ENCODE measurements around the gene CTIF. TPM values are rescaled to one million over a fixed set of nuclear protein-coding genes. Genes with fewer than 3 reads are reported as not detected.

CTIF gene
- total and polyA plus RNA-seq, 2 donors (not counting 1 experiment from before 2014, with no cell fraction given): 27.2 to 28.1 TPM

DNA sequence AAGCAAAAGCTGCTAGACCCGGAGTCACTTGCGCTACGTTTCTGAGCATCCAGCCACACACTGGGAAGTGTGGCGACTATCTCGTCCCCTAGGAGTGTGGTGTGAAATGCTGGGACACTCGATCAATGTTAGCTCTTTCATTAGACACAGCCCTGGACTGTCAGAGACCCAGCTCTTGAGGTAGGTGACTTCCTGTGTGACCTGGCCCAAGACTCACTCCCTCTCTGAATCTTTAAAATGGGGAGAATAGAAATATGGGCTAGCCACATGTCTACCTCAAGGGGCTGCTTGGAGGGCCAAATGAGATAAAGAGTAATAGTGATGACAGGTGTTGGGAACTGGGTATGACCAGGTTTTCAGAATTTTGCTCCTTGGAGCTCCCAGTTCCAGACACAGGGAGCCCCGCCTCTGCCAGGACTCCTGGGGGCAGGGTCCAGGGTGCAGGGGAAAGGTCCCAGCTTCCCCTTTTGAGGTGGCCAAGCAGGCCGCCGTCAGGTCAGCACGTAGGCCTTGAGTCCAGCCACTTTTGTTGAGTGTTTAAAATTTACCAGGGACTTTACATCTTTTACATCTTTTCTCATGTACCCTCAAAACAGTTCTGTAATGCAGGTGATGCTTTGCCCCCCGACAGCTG lies 36.0 kb downstream of the CTIF start:
- Histone ChIP-seq H2AFZ (ENCODE audit: low read length) (no peak overlapping the region), H3K27me3 (ENCODE audit: control insufficient read depth, insufficient read depth, low read length) (no peaks in the 10 kb centered on the region), H3K9ac (ENCODE audit: insufficient read depth, low read length) (no peak overlapping the region), H3K9me3 (ENCODE audit: control insufficient read depth, insufficient read depth, low read depth, low read length) (no peaks in the 10 kb centered on the region), H3K4me3 (replicated peaks in 1 of 4; ENCODE audit: control extremely low read depth in 1 of 4, insufficient read depth in 1 of 4, low read depth in 3 of 4, low read length in 4 of 4) (no peak overlapping the region), H3K4me1 (ENCODE audit: control insufficient read depth, extremely low read depth, insufficient read depth, low read length) (no peaks in the 10 kb centered on the region), H3K27ac (ENCODE audit: insufficient read depth, low read length) (no peak overlapping the region), H3K36me3 (ENCODE audit: control insufficient read depth, insufficient read depth, low read length) (peaks cover 6% of the 10 kb centered on the region), H4K20me1 (ENCODE audit: control insufficient read depth, extremely low read depth, insufficient read depth, low read length) (no peaks in the 10 kb centered on the region), H3K79me2 (ENCODE audit: control insufficient read depth, insufficient read depth, low read length) (peaks cover 39% of the 10 kb centered on the region), H3K4me2 (ENCODE audit: extremely low read depth, insufficient read depth, low read length) (no peak overlapping the region)
- no peak for DNase-seq (ENCODE audit: low read depth in 2 of 2)
- TF ChIP-seq, protein P1, sequence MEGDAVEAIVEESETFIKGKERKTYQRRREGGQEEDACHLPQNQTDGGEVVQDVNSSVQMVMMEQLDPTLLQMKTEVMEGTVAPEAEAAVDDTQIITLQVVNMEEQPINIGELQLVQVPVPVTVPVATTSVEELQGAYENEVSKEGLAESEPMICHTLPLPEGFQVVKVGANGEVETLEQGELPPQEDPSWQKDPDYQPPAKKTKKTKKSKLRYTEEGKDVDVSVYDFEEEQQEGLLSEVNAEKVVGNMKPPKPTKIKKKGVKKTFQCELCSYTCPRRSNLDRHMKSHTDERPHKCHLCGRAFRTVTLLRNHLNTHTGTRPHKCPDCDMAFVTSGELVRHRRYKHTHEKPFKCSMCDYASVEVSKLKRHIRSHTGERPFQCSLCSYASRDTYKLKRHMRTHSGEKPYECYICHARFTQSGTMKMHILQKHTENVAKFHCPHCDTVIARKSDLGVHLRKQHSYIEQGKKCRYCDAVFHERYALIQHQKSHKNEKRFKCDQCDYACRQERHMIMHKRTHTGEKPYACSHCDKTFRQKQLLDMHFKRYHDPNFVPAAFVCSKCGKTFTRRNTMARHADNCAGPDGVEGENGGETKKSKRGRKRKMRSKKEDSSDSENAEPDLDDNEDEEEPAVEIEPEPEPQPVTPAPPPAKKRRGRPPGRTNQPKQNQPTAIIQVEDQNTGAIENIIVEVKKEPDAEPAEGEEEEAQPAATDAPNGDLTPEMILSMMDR (conservative IDR thresholded peaks at IDR 0.05 in 1 of 2, IDR thresholded peaks at IDR 0.05 in 1 of 2; ENCODE audit: low read depth in 1 of 2, low read length in 2 of 2): no peak
- TF ChIP-seq EZH2 (IDR thresholded peaks at IDR 0.05; ENCODE audit: low read length, missing control alignments): no peak

DNA sequence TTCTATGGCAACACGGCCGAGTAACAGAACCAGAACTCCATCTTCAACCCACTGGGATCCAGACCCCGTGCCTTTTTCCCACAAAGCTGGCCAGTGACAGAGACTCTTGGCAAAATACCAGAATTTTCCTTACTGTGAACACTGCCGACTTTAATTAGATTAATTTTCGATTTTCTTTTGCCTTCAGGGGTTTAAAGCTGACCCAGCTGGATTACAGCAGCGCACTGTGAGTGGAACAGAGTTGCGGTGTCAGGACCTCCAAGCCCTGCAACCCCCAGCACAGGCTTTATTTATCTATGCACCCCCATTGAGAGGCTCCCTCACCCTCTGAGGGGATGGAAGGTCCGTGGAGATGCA lies 36.4 kb downstream of the CTIF start:
- no peak overlapping the region for H3K27ac ChIP-seq (ENCODE audit: insufficient read depth, low read length)

DNA sequence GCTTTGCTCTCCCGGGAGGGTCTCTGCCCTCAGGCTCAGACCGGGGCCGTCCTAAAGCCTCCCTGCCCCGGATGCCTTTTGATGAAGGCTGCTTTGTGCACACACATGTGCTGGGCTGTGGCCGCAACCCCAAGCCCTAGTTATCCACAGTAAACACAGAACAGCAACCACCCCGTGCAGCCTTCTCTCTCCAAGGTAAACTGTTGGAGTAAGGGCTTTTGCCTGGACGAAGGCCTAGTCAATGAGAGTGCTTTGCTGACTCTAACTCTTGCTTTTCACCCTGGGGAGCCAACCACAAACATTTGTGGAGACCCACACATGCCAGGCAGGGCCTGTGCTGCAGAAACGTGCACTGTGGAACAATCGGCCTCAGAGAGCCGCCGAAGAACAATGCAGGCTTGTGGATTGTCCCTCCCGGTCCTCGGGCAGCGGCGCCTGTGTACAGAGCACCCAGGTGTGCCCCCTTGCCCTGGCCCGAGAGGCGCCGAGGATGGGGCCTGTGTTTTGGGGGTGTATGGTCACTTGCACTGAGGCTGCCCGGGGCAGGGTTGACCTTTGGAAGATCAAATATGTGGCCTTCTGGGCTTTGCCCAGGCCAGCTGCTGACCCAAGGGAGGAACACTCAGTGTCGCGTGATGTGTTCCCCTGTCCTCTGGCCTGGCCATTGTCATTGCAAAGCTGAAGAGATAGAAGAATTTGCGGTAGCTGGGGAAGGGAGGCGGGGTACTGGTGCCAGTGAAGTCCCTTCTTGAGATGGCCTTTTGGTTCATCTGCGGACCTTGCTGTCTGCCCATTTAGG lies 37.0 kb downstream of the CTIF start:
- TF ChIP-seq, protein P1 (conservative IDR thresholded peaks at IDR 0.05 in 1 of 2, IDR thresholded peaks at IDR 0.05 in 1 of 2; ENCODE audit: low read depth in 1 of 2, low read length in 2 of 2): no peak
- no peak for TF ChIP-seq EZH2 (IDR thresholded peaks at IDR 0.05; ENCODE audit: low read length, missing control alignments)
- Histone ChIP-seq H3K4me2 (ENCODE audit: extremely low read depth, insufficient read depth, low read length) (no peak overlapping the region), H3K36me3 (ENCODE audit: control insufficient read depth, insufficient read depth, low read length) (peaks cover 6% of the 10 kb centered on the region), H2AFZ (ENCODE audit: low read length) (no peak overlapping the region), H3K9ac (ENCODE audit: insufficient read depth, low read length) (no peak overlapping the region), H3K4me3 (replicated peaks in 1 of 4; ENCODE audit: control extremely low read depth in 1 of 4, insufficient read depth in 1 of 4, low read depth in 3 of 4, low read length in 4 of 4) (no peak overlapping the region), H3K79me2 (ENCODE audit: control insufficient read depth, insufficient read depth, low read length) (peaks cover 46% of the 10 kb centered on the region), H3K9me3 (ENCODE audit: control insufficient read depth, insufficient read depth, low read depth, low read length) (no peaks in the 10 kb centered on the region), H3K4me1 (ENCODE audit: control insufficient read depth, extremely low read depth, insufficient read depth, low read length) (no peaks in the 10 kb centered on the region), H4K20me1 (ENCODE audit: control insufficient read depth, extremely low read depth, insufficient read depth, low read length) (no peaks in the 10 kb centered on the region), H3K27ac (ENCODE audit: insufficient read depth, low read length) (no peak overlapping the region), H3K27me3 (ENCODE audit: control insufficient read depth, insufficient read depth, low read length) (no peaks in the 10 kb centered on the region)
- DNase-seq (ENCODE audit: low read depth in 2 of 2): peak in 1 of 2 donors; percentile 64

More for the DNA sequence above, 36.4 kb downstream of the CTIF start:
- Histone ChIP-seq H3K36me3 (ENCODE audit: control insufficient read depth, insufficient read depth, low read length) (peaks cover 6% of the 10 kb centered on the region), H3K4me1 (ENCODE audit: control insufficient read depth, extremely low read depth, insufficient read depth, low read length) (no peaks in the 10 kb centered on the region), H3K9me3 (ENCODE audit: control insufficient read depth, insufficient read depth, low read depth, low read length) (no peaks in the 10 kb centered on the region), H3K9ac (ENCODE audit: insufficient read depth, low read length) (no peak overlapping the region), H4K20me1 (ENCODE audit: control insufficient read depth, extremely low read depth, insufficient read depth, low read length) (no peaks in the 10 kb centered on the region), H3K4me2 (ENCODE audit: extremely low read depth, insufficient read depth, low read length) (no peak overlapping the region), H3K79me2 (ENCODE audit: control insufficient read depth, insufficient read depth, low read length) (peaks cover 43% of the 10 kb centered on the region), H2AFZ (ENCODE audit: low read length) (no peak overlapping the region), H3K27me3 (ENCODE audit: control insufficient read depth, insufficient read depth, low read length) (no peaks in the 10 kb centered on the region), H3K4me3 (replicated peaks in 1 of 4; ENCODE audit: control extremely low read depth in 1 of 4, insufficient read depth in 1 of 4, low read depth in 3 of 4, low read length in 4 of 4) (no peak overlapping the region)
- DNase-seq (ENCODE audit: low read depth in 2 of 2): no peak
- no peak for TF ChIP-seq EZH2 (IDR thresholded peaks at IDR 0.05; ENCODE audit: low read length, missing control alignments)
- TF ChIP-seq, protein P1 (conservative IDR thresholded peaks at IDR 0.05 in 1 of 2, IDR thresholded peaks at IDR 0.05 in 1 of 2; ENCODE audit: low read depth in 1 of 2, low read length in 2 of 2): no peak
